Measurements from ENCODE around the gene NDUFAF5. TPM values are rescaled to one million over a fixed set of nuclear protein-coding genes. Genes with fewer than 3 reads are reported as not detected.
"Not testable (repeated sequence)": the region's sequence is repeated elsewhere in the genome, so short reads cannot be mapped to it uniquely, and the experiment has no call there.

Gene NDUFAF5
- 10 to 100 TPM; 32.7 to 37.4 TPM for total RNA-seq

- peak within 1 kb of the TSS; percentile 95 for H3K27ac Mint-ChIP-seq
- peaks cover 33% of the 10 kb centered on the region for H3K36me3 Mint-ChIP-seq
- no peaks in the 10 kb centered on the region for H3K27me3 Mint-ChIP-seq
- DNase-seq (peak; percentile 90), ATAC-seq (ENCODE audit: low read depth) (peak; percentile 98)
- H3K9me3 Mint-ChIP-seq = no peaks in the 10 kb centered on the region
- POLR2A ChIA-PET = interaction anchor here (0.6 to 1.9 kb wide), 4 partner anchors 8 to 564 kb away, joined by 3 to 7 read pairs (median 5); partner anchors contain the start of gene ISM1
- peak within 1 kb of the TSS; percentile 97 for H3K4me3 Mint-ChIP-seq
- H3K4me1 Mint-ChIP-seq = peaks cover 33% of the 10 kb centered on the region
Observed at GRCh38 chr20:13784893-13785715, at the start of gene NDUFAF5, which contains the start of gene ESF1. Gene NDUFAF5 (plus strand): TSS chr20:13785028. CDS start chr20:13785069, 41 bp downstream. Gene ESF1 (minus strand): TSS chr20:13784919. CDS start chr20:13783140, 1,779 bp downstream.

DNA sequence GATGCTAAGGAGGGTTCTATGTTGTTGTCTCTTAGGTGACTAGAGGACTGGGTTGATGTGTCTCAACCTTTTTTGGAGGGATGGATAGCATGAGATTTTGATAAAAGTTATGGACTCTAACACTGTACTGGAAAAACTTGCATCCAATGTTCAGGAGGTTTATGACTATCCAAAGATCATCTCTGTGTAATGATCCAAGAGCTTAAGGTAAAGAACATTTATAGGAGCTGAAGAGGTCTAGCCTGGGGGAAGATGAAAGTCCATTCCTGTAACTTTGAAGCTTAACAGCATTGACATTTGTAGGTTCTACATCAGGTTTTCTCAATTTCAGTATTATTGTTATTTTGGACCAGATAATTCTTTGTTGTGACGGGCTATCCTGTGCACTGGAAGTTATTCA lies 49.0 kb upstream of the NDUFAF5 start:
- Mint-ChIP-seq H3K27me3 (no peaks in the 10 kb centered on the region), H3K27ac (no peak overlapping the region), H3K4me1 (peaks cover 1% of the 10 kb centered on the region), H3K4me3 (no peak overlapping the region), H3K9me3 (peaks cover 3% of the 10 kb centered on the region), H3K36me3 (peaks cover 34% of the 10 kb centered on the region)
- DNase-seq (no peak), ATAC-seq (ENCODE audit: low read depth) (no peak)
- POLR2A ChIA-PET = no interaction called here

DNA sequence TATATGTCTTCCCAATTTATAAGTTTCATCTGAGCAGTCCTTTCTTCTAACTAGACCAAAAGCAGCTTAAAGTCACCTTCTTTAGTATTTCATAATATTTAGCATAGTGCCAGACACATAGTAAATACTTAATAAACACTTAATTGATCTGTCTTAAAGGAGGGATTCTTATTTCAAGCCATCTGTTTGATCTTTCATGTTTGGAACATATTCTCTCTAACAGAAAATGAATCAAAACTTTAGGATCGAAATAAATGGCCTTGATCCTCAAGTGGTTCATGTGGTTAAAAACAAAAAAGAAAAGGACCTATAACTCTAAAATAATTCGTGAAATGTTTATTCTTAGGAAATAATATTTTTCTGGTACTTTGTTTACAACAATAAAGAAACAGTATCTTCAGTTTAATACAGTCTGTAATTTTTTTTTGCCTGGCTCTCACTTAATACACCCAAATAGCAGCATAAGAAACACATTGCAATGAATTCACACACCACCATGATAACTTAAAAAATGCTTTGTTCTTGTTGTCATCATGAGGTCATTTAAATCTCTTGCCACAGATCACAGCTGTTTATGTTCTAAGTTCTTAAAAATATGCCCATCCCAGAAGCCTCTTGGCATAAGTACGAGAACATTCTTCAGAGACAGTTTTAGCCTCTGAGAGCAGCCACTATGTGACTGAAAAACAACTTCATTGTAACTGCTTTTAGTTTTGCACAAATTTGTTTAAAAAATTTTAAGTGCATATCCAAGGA lies 48.2 kb upstream of the NDUFAF5 start:
- Mint-ChIP-seq H3K36me3 (peaks cover 40% of the 10 kb centered on the region), H3K4me3 (no peak overlapping the region), H3K27ac (no peak overlapping the region), H3K27me3 (no peaks in the 10 kb centered on the region), H3K9me3 (peaks cover 7% of the 10 kb centered on the region), H3K4me1 (peaks cover 3% of the 10 kb centered on the region)
- ATAC-seq (ENCODE audit: low read depth) (no peak), DNase-seq (no peak)
- POLR2A ChIA-PET = no interaction called here

- POLR2A ChIA-PET; H3K9me3 Mint-ChIP-seq; H3K4me3 Mint-ChIP-seq; DNase-seq; H3K27ac Mint-ChIP-seq; H3K27me3 Mint-ChIP-seq; ATAC-seq (ENCODE audit: low read depth); H3K4me1 Mint-ChIP-seq: not testable (repeated sequence)
- H3K36me3 Mint-ChIP-seq = peaks cover 34% of the 10 kb centered on the region
Observed at GRCh38 chr20:13738187-13738586, 46.6 kb upstream of the NDUFAF5 start.

GRCh38 chr20:13739731-13740649 lies 44.8 kb upstream of the NDUFAF5 start:
- POLR2A ChIA-PET = no interaction called here
- H3K36me3 Mint-ChIP-seq = peaks cover 42% of the 10 kb centered on the region
- ATAC-seq (ENCODE audit: low read depth) = no peak

GRCh38 chr20:13741879-13742278 lies 42.9 kb upstream of the NDUFAF5 start:
- DNase-seq (no peak), ATAC-seq (ENCODE audit: low read depth) (no peak)
- Mint-ChIP-seq H3K4me1 (peaks cover 3% of the 10 kb centered on the region), H3K27ac (no peak overlapping the region), H3K4me3 (no peak overlapping the region), H3K36me3 (peaks cover 40% of the 10 kb centered on the region), H3K27me3 (no peaks in the 10 kb centered on the region), H3K9me3 (peaks cover 7% of the 10 kb centered on the region)
- POLR2A ChIA-PET = no interaction called here

More at GRCh38 chr20:13739731-13740649, 44.8 kb upstream of the NDUFAF5 start:
- H3K27me3 Mint-ChIP-seq = no peaks in the 10 kb centered on the region
- DNase-seq = no peak
- H3K9me3 Mint-ChIP-seq = peaks cover 7% of the 10 kb centered on the region
- no peak overlapping the region for H3K27ac Mint-ChIP-seq
- H3K4me1 Mint-ChIP-seq = peaks cover 3% of the 10 kb centered on the region
- H3K4me3 Mint-ChIP-seq = no peak overlapping the region

DNA sequence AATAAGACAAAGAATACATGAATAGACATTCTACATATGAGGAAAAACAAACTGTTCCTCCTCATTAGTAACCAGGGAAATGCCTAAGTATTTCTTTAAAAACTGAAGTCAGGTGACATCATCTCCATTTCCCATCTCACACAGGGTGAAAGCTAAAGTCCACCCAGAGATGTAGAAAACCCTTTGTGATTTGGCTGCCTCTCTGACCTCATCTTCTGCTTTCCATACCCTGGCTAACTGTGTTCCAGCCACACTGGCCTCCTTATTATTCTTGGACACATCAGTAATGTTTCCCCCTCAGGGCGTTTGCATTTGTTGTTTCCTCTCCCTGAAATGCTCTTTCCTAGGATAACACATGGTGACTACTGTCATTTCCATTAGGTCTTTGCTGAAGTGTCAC lies 40.5 kb upstream of the NDUFAF5 start:
- Mint-ChIP-seq H3K27me3 (no peaks in the 10 kb centered on the region), H3K9me3 (peaks cover 7% of the 10 kb centered on the region), H3K27ac (peak overlapping the region; percentile 23), H3K36me3 (peaks cover 38% of the 10 kb centered on the region), H3K4me3 (no peak overlapping the region), H3K4me1 (peaks cover 3% of the 10 kb centered on the region)
- POLR2A ChIA-PET = no interaction called here
- no peak for DNase-seq
- no peak for ATAC-seq (ENCODE audit: low read depth)

- H3K36me3 Mint-ChIP-seq = peaks cover 30% of the 10 kb centered on the region
- no peak overlapping the region for H3K4me3 Mint-ChIP-seq
- ATAC-seq (ENCODE audit: low read depth) (no peak), DNase-seq (no peak)
- POLR2A ChIA-PET = no interaction called here
- H3K27me3 Mint-ChIP-seq = no peaks in the 10 kb centered on the region
- H3K9me3 Mint-ChIP-seq = peaks cover 5% of the 10 kb centered on the region
- H3K4me1 Mint-ChIP-seq = peaks cover 2% of the 10 kb centered on the region
- H3K27ac Mint-ChIP-seq = no peak overlapping the region
Observed at GRCh38 chr20:13745784-13746183, 39.0 kb upstream of the NDUFAF5 start.

- POLR2A ChIA-PET = no interaction called here
- Mint-ChIP-seq H3K27ac (no peak overlapping the region), H3K9me3 (no peaks in the 10 kb centered on the region), H3K36me3 (peaks cover 4% of the 10 kb centered on the region), H3K27me3 (no peaks in the 10 kb centered on the region), H3K4me3 (no peak overlapping the region), H3K4me1 (no peaks in the 10 kb centered on the region)
- no peak for DNase-seq
- ATAC-seq (ENCODE audit: low read depth) = no peak
Observed at GRCh38 chr20:13749811-13750210, 35.0 kb upstream of the NDUFAF5 start.

- DNase-seq (no peak), ATAC-seq (ENCODE audit: low read depth) (no peak)
- Mint-ChIP-seq H3K36me3 (peaks cover 7% of the 10 kb centered on the region), H3K27me3 (no peaks in the 10 kb centered on the region), H3K4me1 (peaks cover 3% of the 10 kb centered on the region), H3K4me3 (no peak overlapping the region), H3K9me3 (no peaks in the 10 kb centered on the region), H3K27ac (no peak overlapping the region)
- POLR2A ChIA-PET = no interaction called here
Observed at GRCh38 chr20:13753436-13754036, 31.3 kb upstream of the NDUFAF5 start.

DNA sequence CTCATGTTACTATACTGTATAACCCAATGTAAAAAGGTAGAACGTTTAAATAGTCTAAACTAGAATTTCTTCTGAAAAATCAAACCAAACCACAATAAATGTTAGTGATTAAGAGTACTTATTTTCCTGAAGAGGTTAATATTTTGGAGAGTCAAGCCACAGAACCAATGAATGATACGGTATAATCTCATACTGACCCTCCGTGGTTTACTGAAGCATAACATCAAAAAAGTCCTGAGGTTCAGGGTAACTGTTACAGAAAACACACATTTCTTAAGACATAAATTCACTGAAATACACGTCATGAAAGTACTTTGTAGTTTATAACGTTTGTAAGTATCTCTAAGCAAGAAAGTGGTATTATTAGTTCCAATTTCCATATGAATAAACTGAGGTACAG lies 29.0 kb upstream of the NDUFAF5 start:
- no peak for DNase-seq
- ATAC-seq (ENCODE audit: low read depth) = no peak
- no peaks in the 10 kb centered on the region for H3K9me3 Mint-ChIP-seq
- no peak overlapping the region for H3K27ac Mint-ChIP-seq
- peaks cover 5% of the 10 kb centered on the region for H3K4me1 Mint-ChIP-seq
- H3K36me3 Mint-ChIP-seq = peaks cover 10% of the 10 kb centered on the region
- no peak overlapping the region for H3K4me3 Mint-ChIP-seq
- POLR2A ChIA-PET = no interaction called here
- H3K27me3 Mint-ChIP-seq = no peaks in the 10 kb centered on the region

- POLR2A ChIA-PET = no interaction called here
- H3K4me3 Mint-ChIP-seq = no peak overlapping the region
- H3K36me3 Mint-ChIP-seq = peaks cover 10% of the 10 kb centered on the region
Observed at GRCh38 chr20:13756551-13756950, 28.3 kb upstream of the NDUFAF5 start.

GRCh38 chr20:13758884-13759283 lies 25.9 kb upstream of the NDUFAF5 start:
- DNase-seq (no peak), ATAC-seq (ENCODE audit: low read depth) (no peak)
- POLR2A ChIA-PET = no interaction called here
- no peak overlapping the region for H3K27ac Mint-ChIP-seq
- H3K9me3 Mint-ChIP-seq = no peaks in the 10 kb centered on the region
- no peaks in the 10 kb centered on the region for H3K27me3 Mint-ChIP-seq
- H3K4me3 Mint-ChIP-seq = no peak overlapping the region
- H3K4me1 Mint-ChIP-seq = peaks cover 5% of the 10 kb centered on the region
- H3K36me3 Mint-ChIP-seq = peaks cover 10% of the 10 kb centered on the region

More at GRCh38 chr20:13756551-13756950, 28.3 kb upstream of the NDUFAF5 start:
- ATAC-seq (ENCODE audit: low read depth) = no peak
- Mint-ChIP-seq H3K27me3 (no peaks in the 10 kb centered on the region), H3K27ac (no peak overlapping the region), H3K9me3 (no peaks in the 10 kb centered on the region), H3K4me1 (peaks cover 5% of the 10 kb centered on the region)
- no peak for DNase-seq

Data from activated naive CD8-positive, alpha-beta T cell treated with anti-CD3 and anti-CD28 coated beads, Interleukin-2, amount 10 ng/mL, durations not matched to agents 7 days and 5 days (primary cell).